NCI-H82 treated with DMSO at 0.1 percent for 48 hours (cell line): Measurements from ENCODE around the gene SAXO1.
A peak's percentile ranks its signal among the peaks of the same experiment; 100 is the strongest.

Experiments
- DNase-seq: peaks from one replicate; lab custom pipeline; 2025; ENCODE audit not compliant: unreplicated experiment; lab: John Stamatoyannopoulos, UW

SAXO1 gene

GRCh38 chr9:18911714-18912342, 121.2 kb downstream of the SAXO1 start:
- DNase-seq: no peak

GRCh38 chr9:18910916-18911315, 122.1 kb downstream of the SAXO1 start:
- no peak for DNase-seq

- DNase-seq: no peak
Measured at GRCh38 chr9:18910435-18910834, 122.6 kb downstream of the SAXO1 start.

GRCh38 chr9:18909140-18910018, 123.6 kb downstream of the SAXO1 start:
- no peak for DNase-seq

- no peak for DNase-seq
Measured at GRCh38 chr9:18907927-18908625, 124.9 kb downstream of the SAXO1 start.

- DNase-seq: no peak
Measured at GRCh38 chr9:18906656-18907395, 126.2 kb downstream of the SAXO1 start.

GRCh38 chr9:18905883-18906629, 127.0 kb downstream of the SAXO1 start:
- no peak for DNase-seq

- DNase-seq: no peak
Measured at GRCh38 chr9:18905028-18905882, 127.8 kb downstream of the SAXO1 start.

- no peak for DNase-seq
Measured at GRCh38 chr9:18903450-18903849, 129.6 kb downstream of the SAXO1 start.

- DNase-seq: no peak
Measured at GRCh38 chr9:18896531-18897179, 136.4 kb downstream of the SAXO1 start.

- DNase-seq: no peak
Measured at GRCh38 chr9:18896004-18896403, 137.0 kb downstream of the SAXO1 start.

GRCh38 chr9:18893491-18893890, 139.5 kb downstream of the SAXO1 start:
- no peak for DNase-seq

GRCh38 chr9:18893046-18893445, 140.0 kb downstream of the SAXO1 start:
- DNase-seq: no peak

GRCh38 chr9:18891946-18892670, 140.9 kb downstream of the SAXO1 start:
- DNase-seq: peak; percentile 21

GRCh38 chr9:18890372-18890771, 142.6 kb downstream of the SAXO1 start:
- DNase-seq: no peak

GRCh38 chr9:18889550-18889949, 143.5 kb downstream of the SAXO1 start:
- DNase-seq: no peak

GRCh38 chr9:18888290-18888689, 144.7 kb downstream of the SAXO1 start:
- no peak for DNase-seq

- no peak for DNase-seq
Measured at GRCh38 chr9:18887546-18887945, 145.5 kb downstream of the SAXO1 start.
